HL-60 (cell line): ENCODE data around the gene C20orf96.

Experiments
- CTCF ChIP-seq: IDR thresholded peaks from one replicate; pipeline ENCODE4 v1.5.1; 2011; ENCODE audit warnings: low read length, control low read depth, inconsistent platforms; ENCODE audit not compliant: insufficient read depth
- REST ChIP-seq: IDR thresholded peaks from 2 replicates; pipeline ENCODE4 v1.6.1; 2012; ENCODE audit warnings: low read depth; ENCODE audit not compliant: insufficient replicate concordance
- SPI1 ChIP-seq: IDR thresholded peaks from 2 replicates; pipeline ENCODE4 v1.6.1; 2012; ENCODE audit warnings: low read depth, mild to moderate bottlenecking, borderline replicate concordance

- TF ChIP-seq REST (no peak), CTCF (no peak), SPI1 (no peak)
Measured at GRCh38 chr20:309841-310644, 19.5 kb upstream of the C20orf96 start.
